Neuronal stem cell (in vitro differentiated cells): ENCODE data around the gene GAA.

ENCODE experiments used
- DNase-seq: peaks from one replicate; pipeline ENCODE4 v3.0.0-alpha.2; 2013; ENCODE audit warnings: low spot score
- H2AFZ ChIP-seq: one replicate; pipeline ENCODE4 v1.6.1; 2013; ENCODE audit warnings: mild to moderate bottlenecking, low read length, inconsistent platforms
- H2AK5ac ChIP-seq: 2 replicates; pipeline ENCODE4 v1.6.1; 2013; ENCODE audit warnings: low read depth, mild to moderate bottlenecking, inconsistent platforms, low read length, moderate library complexity, mixed read lengths
- H2BK120ac ChIP-seq: 2 replicates; pipeline ENCODE4 v1.6.1; 2013; ENCODE audit warnings: low read depth, mild to moderate bottlenecking, inconsistent platforms, low read length, moderate library complexity, mixed read lengths
- H2BK12ac ChIP-seq: one replicate; pipeline ENCODE4 v1.6.1; 2013; ENCODE audit warnings: low read length, inconsistent platforms
- H2BK15ac ChIP-seq: 2 replicates; pipeline ENCODE4 v1.6.1; 2013; ENCODE audit warnings: mild to moderate bottlenecking, low read length, inconsistent platforms, mixed read lengths
- H2BK5ac ChIP-seq: one replicate; pipeline ENCODE4 v1.6.1; 2013; ENCODE audit warnings: inconsistent platforms, mild to moderate bottlenecking, low read length, moderate library complexity
- H3K14ac ChIP-seq: one replicate; pipeline ENCODE4 v1.6.1; 2013; ENCODE audit warnings: low read length, inconsistent platforms
- H3K18ac ChIP-seq: 2 replicates; pipeline ENCODE4 v1.6.1; 2013; ENCODE audit warnings: low read length, inconsistent platforms
- H3K23ac ChIP-seq: 2 replicates; pipeline ENCODE4 v1.6.1; 2013; ENCODE audit warnings: low read depth, mild to moderate bottlenecking, mixed read lengths, low read length, inconsistent platforms; ENCODE audit not compliant: poor library complexity
- H3K27ac ChIP-seq: replicated peaks from 3 replicates; pipeline ENCODE4 v1.5.1; 2013; ENCODE audit warnings: low read length, inconsistent platforms
- H3K27me3 ChIP-seq, 3 experiments: 2 replicates each; pipeline ENCODE4 v1.6.1; 2013; ENCODE audit warnings: low read length in 3 of 3, mild to moderate bottlenecking in 2 of 3, inconsistent platforms in 1 of 3, low read depth in 1 of 3, mixed read lengths in 1 of 3, moderate library complexity in 1 of 3; ENCODE audit not compliant: control insufficient read depth in 3 of 3, insufficient read depth in 3 of 3
- H3K36me3 ChIP-seq, 2 donors: replicated peaks in 1 of 2; 2 replicates each; pipeline ENCODE4 v1.6.1; 2013; ENCODE audit warnings: low read length in 2 of 2; ENCODE audit not compliant: control insufficient read depth in 2 of 2, insufficient read depth in 2 of 2
- H3K4ac ChIP-seq: 2 replicates; pipeline ENCODE4 v1.6.1; 2013; ENCODE audit warnings: inconsistent platforms, mild to moderate bottlenecking, low read length, moderate library complexity
- H3K4me1 ChIP-seq, 2 donors: 1 replicate in 1 of 2; 2 replicates in 1 of 2; pipeline ENCODE4 v1.6.1; 2013; ENCODE audit warnings: low read length in 2 of 2, low read depth in 1 of 2; ENCODE audit not compliant: control insufficient read depth in 2 of 2, insufficient read depth in 1 of 2
- H3K4me2 ChIP-seq: one replicate; pipeline ENCODE4 v1.6.1; 2013; ENCODE audit warnings: mild to moderate bottlenecking, low read length, inconsistent platforms; ENCODE audit not compliant: insufficient read depth, poor library complexity, severe bottlenecking
- H3K4me3 ChIP-seq, 2 donors: 2 replicates each; pipeline ENCODE4 v1.5.1; 2013; ENCODE audit warnings: low read length in 2 of 2, mild to moderate bottlenecking in 2 of 2, inconsistent platforms in 1 of 2, moderate library complexity in 1 of 2
- H3K79me1 ChIP-seq: one replicate; pipeline ENCODE4 v1.6.1; 2013; ENCODE audit warnings: low read depth, mild to moderate bottlenecking, inconsistent platforms, low read length, moderate library complexity
- H3K9ac ChIP-seq: one replicate; pipeline ENCODE4 v1.6.1; 2013; ENCODE audit warnings: mild to moderate bottlenecking, low read depth, low read length, inconsistent platforms; ENCODE audit not compliant: poor library complexity
- H3K9me3 ChIP-seq, 2 donors: replicated peaks in 1 of 2; 2 replicates each; pipeline versions ENCODE3 to v1.6.1; 2013; ENCODE audit warnings: low read length in 2 of 2, mild to moderate bottlenecking in 2 of 2, inconsistent platforms in 1 of 2, low read depth in 1 of 2, mixed read lengths in 1 of 2, moderate library complexity in 1 of 2; ENCODE audit not compliant: control insufficient read depth in 2 of 2, insufficient read depth in 1 of 2
- H4K8ac ChIP-seq: one replicate; pipeline ENCODE4 v1.6.1; 2013; ENCODE audit warnings: low read depth, mild to moderate bottlenecking, inconsistent platforms, low read length, moderate library complexity
- H4K91ac ChIP-seq: one replicate; pipeline ENCODE4 v1.6.1; 2013; ENCODE audit warnings: low read length, low read depth, mild to moderate bottlenecking, inconsistent platforms; ENCODE audit not compliant: poor library complexity
- WGBS, 2 donors: extraction: QIAGEN DNeasy Blood & Tissue Kit; methylation state at CpG; one replicate each; pipeline ENCODE4 v1.1.7; 2013; ENCODE audit warnings: missing lambda C conversion rate in 2 of 2, mixed read lengths in 1 of 2; ENCODE audit not compliant: insufficient read length in 2 of 2, insufficient replicate concordance in 1 of 2; ENCODE audit errors: extremely low coverage in 2 of 2; 5-methylcytosine and 5-hydroxymethylcytosine counted together

GAA gene

DNA sequence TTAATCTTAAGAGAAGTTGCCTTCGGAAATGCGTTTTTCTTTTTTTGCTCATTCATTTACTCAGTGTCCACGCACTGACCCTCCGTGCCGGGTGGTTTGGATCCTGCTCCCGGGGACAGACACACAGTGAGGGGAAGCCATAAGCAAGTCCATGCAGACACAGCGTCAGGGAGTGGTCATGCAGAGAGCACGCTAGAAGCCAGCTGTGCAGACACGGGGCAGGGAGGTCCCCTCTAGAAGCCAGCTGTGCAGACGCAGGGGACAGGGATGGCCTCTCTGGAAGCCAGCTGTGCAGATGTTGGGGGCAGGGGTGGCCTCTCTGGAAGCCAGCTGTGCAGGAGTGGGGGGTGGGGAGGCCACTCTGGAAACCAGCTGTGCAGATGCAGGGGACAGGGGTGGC, 4.8 kb downstream of the GAA start:
- H3K4me3 ChIP-seq, result no peak overlapping the region
- H3K23ac ChIP-seq, result no peak overlapping the region
- H4K91ac ChIP-seq, result no peak overlapping the region
- no peak overlapping the region for H2BK5ac ChIP-seq
- H3K14ac ChIP-seq, result no peak overlapping the region
- no peak for DNase-seq
- H3K4me1 ChIP-seq, result peaks cover 5 to 13% of the 10 kb centered on the region in 2 donors
- no peak overlapping the region for H2BK15ac ChIP-seq
- no peaks in the 10 kb centered on the region for H3K27me3 ChIP-seq
- H2AFZ ChIP-seq, result no peak overlapping the region
- peaks cover 0 to 6% of the 10 kb centered on the region in 2 donors for H3K36me3 ChIP-seq
- H4K8ac ChIP-seq, result no peak overlapping the region
- no peak overlapping the region for H2BK12ac ChIP-seq
- H3K4ac ChIP-seq, result no peak overlapping the region
- no peak overlapping the region for H3K4me2 ChIP-seq
- H2BK120ac ChIP-seq, result no peak overlapping the region
- peaks cover 9% of the 10 kb centered on the region for H3K79me1 ChIP-seq
- WGBS, 2 donors, result no CpG with 5 or more reads among the region's 10 CpGs
- H2AK5ac ChIP-seq, result no peak overlapping the region
- no peak overlapping the region for H3K9ac ChIP-seq
- H3K18ac ChIP-seq, result no peak overlapping the region
- H3K27ac ChIP-seq, result no peak overlapping the region
- H3K9me3 ChIP-seq, result no peaks in the 10 kb centered on the region

DNA sequence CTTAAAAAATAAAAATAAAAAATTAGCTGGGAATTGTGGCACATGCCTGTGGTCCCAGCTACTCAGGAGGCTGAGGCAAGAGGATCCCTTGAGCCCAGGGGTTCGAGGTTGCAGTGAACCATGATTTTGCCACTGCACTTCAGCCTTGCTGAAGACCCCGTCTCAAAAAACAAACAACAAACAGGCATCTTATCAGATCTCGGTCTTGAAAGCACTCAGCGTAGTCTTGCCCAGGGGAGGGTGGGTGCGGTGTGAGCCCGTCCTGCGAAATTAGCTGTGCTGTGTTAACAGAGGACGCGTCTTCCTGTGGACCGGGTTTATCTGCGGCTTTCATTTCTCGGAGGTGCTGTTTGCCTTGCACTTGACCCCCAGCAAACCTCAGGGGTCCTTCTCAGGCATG, 5.4 kb downstream of the GAA start:
- DNase-seq, result no peak
- H3K14ac ChIP-seq, result no peak overlapping the region
- H3K27me3 ChIP-seq, result no peaks in the 10 kb centered on the region
- H3K9me3 ChIP-seq, result no peaks in the 10 kb centered on the region
- peaks cover 5 to 13% of the 10 kb centered on the region in 2 donors for H3K4me1 ChIP-seq
- H3K18ac ChIP-seq, result no peak overlapping the region
- no peak overlapping the region for H2AFZ ChIP-seq
- H2AK5ac ChIP-seq, result no peak overlapping the region
- no peak overlapping the region for H2BK120ac ChIP-seq
- no peak overlapping the region for H2BK5ac ChIP-seq
- H3K9ac ChIP-seq, result no peak overlapping the region
- no peak overlapping the region for H3K4me3 ChIP-seq
- H3K36me3 ChIP-seq, result peaks cover 0 to 6% of the 10 kb centered on the region in 2 donors
- H2BK15ac ChIP-seq, result no peak overlapping the region
- no peak overlapping the region for H4K91ac ChIP-seq
- no peak overlapping the region for H3K4ac ChIP-seq
- peaks cover 8% of the 10 kb centered on the region for H3K79me1 ChIP-seq
- WGBS, 2 donors, result no CpG with 5 or more reads among the region's 12 CpGs
- H3K4me2 ChIP-seq, result no peak overlapping the region
- H3K27ac ChIP-seq, result no peak overlapping the region
- H2BK12ac ChIP-seq, result no peak overlapping the region
- no peak overlapping the region for H4K8ac ChIP-seq
- no peak overlapping the region for H3K23ac ChIP-seq

DNA sequence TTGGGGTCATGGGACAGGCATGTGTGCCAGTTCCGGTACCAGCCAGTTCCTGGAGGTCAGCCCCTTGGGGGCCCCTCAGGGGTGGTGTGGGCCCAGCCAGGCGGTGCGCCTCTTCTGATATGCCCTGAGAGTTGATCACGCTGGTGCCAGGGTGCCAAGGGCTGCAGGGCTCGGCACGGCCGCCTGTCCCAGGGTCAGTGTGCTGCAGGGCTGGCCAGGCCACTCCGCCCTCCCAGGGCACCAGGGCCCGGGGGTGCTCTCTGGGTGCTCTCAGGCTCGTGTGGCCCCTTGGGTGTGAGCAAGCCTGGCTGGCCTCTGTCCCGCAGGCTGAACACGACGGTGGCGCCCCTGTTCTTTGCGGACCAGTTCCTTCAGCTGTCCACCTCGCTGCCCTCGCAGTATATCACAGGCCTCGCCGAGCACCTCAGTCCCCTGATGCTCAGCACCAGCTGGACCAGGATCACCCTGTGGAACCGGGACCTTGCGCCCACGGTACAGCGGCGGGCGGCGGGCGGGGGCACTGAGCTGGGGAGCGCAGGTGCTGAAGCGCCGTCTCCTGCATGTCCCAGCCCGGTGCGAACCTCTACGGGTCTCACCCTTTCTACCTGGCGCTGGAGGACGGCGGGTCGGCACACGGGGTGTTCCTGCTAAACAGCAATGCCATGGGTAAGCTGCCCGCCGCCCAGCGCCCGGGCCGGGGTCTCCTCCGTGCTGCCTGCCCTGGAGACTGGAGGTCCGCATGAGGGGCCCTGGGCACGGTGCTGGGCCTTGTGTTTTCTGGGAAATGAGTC, 6.0 kb downstream of the GAA start:
- Histone ChIP-seq H3K4me1 (peaks cover under 1 to 12% of the 10 kb centered on the region in 2 donors), H3K4me2 (no peak overlapping the region), H2BK120ac (no peak overlapping the region), H3K9me3 (no peaks in the 10 kb centered on the region), H3K27ac (no peak overlapping the region), H3K36me3 (peaks cover 0 to 6% of the 10 kb centered on the region in 2 donors), H3K79me1 (peaks cover 5% of the 10 kb centered on the region), H2AK5ac (no peak overlapping the region), H4K8ac (no peak overlapping the region), H3K4me3 (no peak overlapping the region), H3K23ac (no peak overlapping the region), H4K91ac (no peak overlapping the region), H2BK15ac (no peak overlapping the region), H2BK5ac (no peak overlapping the region), H3K4ac (no peak overlapping the region), H2BK12ac (no peak overlapping the region), H2AFZ (no peak overlapping the region), H3K27me3 (no peaks in the 10 kb centered on the region), H3K14ac (no peak overlapping the region), H3K18ac (no peak overlapping the region), H3K9ac (no peak overlapping the region)
- no CpG with 5 or more reads among the region's 46 CpGs for WGBS, 2 donors
- no peak for DNase-seq

DNA sequence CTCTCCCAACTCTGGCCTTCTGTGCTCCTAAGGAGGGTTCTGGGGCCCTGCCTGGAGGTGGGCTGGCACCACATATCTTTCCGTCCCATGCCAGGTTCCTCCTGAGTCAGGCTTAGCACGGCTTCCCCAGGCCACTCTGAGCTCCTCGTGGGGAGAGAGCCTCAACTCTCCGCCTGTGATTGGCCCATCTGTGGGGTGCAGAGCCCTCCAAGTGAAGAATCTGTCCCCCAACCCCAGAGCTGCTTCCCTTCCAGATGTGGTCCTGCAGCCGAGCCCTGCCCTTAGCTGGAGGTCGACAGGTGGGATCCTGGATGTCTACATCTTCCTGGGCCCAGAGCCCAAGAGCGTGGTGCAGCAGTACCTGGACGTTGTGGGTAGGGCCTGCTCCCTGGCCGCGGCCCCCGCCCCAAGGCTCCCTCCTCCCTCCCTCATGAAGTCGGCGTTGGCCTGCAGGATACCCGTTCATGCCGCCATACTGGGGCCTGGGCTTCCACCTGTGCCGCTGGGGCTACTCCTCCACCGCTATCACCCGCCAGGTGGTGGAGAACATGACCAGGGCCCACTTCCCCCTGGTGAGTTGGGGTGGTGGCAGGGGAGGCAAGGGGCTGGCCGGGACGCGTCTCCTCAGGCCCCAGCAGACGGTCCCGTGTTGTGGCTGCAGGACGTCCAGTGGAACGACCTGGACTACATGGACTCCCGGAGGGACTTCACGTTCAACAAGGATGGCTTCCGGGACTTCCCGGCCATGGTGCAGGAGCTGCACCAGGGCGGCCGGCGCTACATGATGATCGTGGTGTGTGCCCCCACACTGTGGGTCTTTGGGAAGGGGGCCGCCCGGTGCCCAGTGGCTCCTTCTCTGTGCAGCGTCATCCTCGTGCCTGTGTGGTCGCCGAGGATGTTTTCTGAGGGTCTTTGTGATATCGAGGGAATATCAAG, 6.9 kb downstream of the GAA start:
- Histone ChIP-seq H2BK120ac (no peak overlapping the region), H2BK12ac (no peak overlapping the region), H3K14ac (no peak overlapping the region), H4K8ac (no peak overlapping the region), H3K36me3 (peaks cover 2 to 6% of the 10 kb centered on the region in 2 donors), H3K4me1 (peaks cover 0 to 4% of the 10 kb centered on the region in 2 donors), H3K4me2 (no peak overlapping the region), H4K91ac (no peak overlapping the region), H3K27me3 (no peaks in the 10 kb centered on the region), H3K9ac (no peak overlapping the region), H3K4me3 (no peak overlapping the region), H3K4ac (no peak overlapping the region), H3K18ac (no peak overlapping the region), H3K9me3 (peaks cover 0 to 2% of the 10 kb centered on the region in 2 donors), H2BK5ac (no peak overlapping the region), H2BK15ac (no peak overlapping the region), H2AFZ (no peak overlapping the region), H3K79me1 (peaks cover 3% of the 10 kb centered on the region), H2AK5ac (no peak overlapping the region), H3K27ac (no peak overlapping the region), H3K23ac (no peak overlapping the region)
- WGBS, 2 donors, result no CpG with 5 or more reads among the region's 40 CpGs
- no peak for DNase-seq
